Mesenchymal stem cell (in vitro differentiated cells and primary cell): Measurements from ENCODE around the gene PPFIBP2.

ENCODE experiments used
- DNase-seq: peaks from one replicate; pipeline ENCODE4 v3.0.0-alpha.2; 2013
- H2AFZ ChIP-seq: one replicate; pipeline ENCODE4 v1.6.1; 2013; ENCODE audit warnings: low read depth, mild to moderate bottlenecking, control low read depth, inconsistent platforms, low read length, moderate library complexity
- H2AK5ac ChIP-seq: 2 replicates; pipeline ENCODE4 v1.6.1; 2013; ENCODE audit warnings: low read length, moderate library complexity, mild to moderate bottlenecking, inconsistent platforms; ENCODE audit not compliant: severe bottlenecking
- H2BK120ac ChIP-seq: one replicate; pipeline ENCODE4 v1.6.1; 2013; ENCODE audit warnings: low read depth, mild to moderate bottlenecking, inconsistent platforms, low read length, moderate library complexity
- H2BK12ac ChIP-seq, 2 experiments: one replicate each; pipeline ENCODE4 v1.6.1; 2013; ENCODE audit warnings: inconsistent platforms in 2 of 2, low read length in 2 of 2, mild to moderate bottlenecking in 2 of 2, moderate library complexity in 2 of 2, control low read depth in 1 of 2
- H2BK15ac ChIP-seq: one replicate; pipeline ENCODE4 v1.6.1; 2013; ENCODE audit warnings: mild to moderate bottlenecking, low read depth, inconsistent platforms; ENCODE audit not compliant: poor library complexity, severe bottlenecking
- H2BK5ac ChIP-seq: 2 replicates; pipeline ENCODE4 v1.6.1; 2013; ENCODE audit warnings: low read depth, mild to moderate bottlenecking, low read length, control low read depth, inconsistent platforms; ENCODE audit not compliant: poor library complexity, severe bottlenecking
- H3K14ac ChIP-seq, 2 experiments: one replicate each; pipeline ENCODE4 v1.6.1; 2013; ENCODE audit warnings: inconsistent platforms in 2 of 2, low read length in 2 of 2, control low read depth in 1 of 2, mild to moderate bottlenecking in 1 of 2, moderate library complexity in 1 of 2
- H3K18ac ChIP-seq, 2 experiments: one replicate each; pipeline ENCODE4 v1.6.1; 2013; ENCODE audit warnings: inconsistent platforms in 2 of 2, low read length in 2 of 2, control low read depth in 1 of 2, low read depth in 1 of 2, mild to moderate bottlenecking in 1 of 2
- H3K23ac ChIP-seq, 2 experiments: one replicate each; pipeline ENCODE4 v1.6.1; 2013; ENCODE audit warnings: inconsistent platforms in 2 of 2, low read length in 2 of 2, mild to moderate bottlenecking in 2 of 2, moderate library complexity in 2 of 2, control low read depth in 1 of 2
- H3K27ac ChIP-seq: 2 replicates; pipeline ENCODE4 v1.5.1; 2013; ENCODE audit warnings: mild to moderate bottlenecking, moderate library complexity, low read length, control low read depth, inconsistent platforms; ENCODE audit not compliant: poor library complexity, severe bottlenecking
- H3K27me3 ChIP-seq, 2 experiments: 2 replicates each; pipeline versions ENCODE4 v1.6.1 to v1.7.0; 2013; ENCODE audit warnings: low read length in 2 of 2, mild to moderate bottlenecking in 2 of 2, moderate library complexity in 2 of 2, control low read depth in 1 of 2, inconsistent platforms in 1 of 2; ENCODE audit not compliant: control insufficient read depth in 1 of 2, insufficient read depth in 1 of 2
- H3K36me3 ChIP-seq, 2 experiments: 2 replicates each; pipeline versions ENCODE4 v1.6.1 to v1.7.0; 2013; ENCODE audit warnings: low read length in 2 of 2, control low read depth in 1 of 2, inconsistent platforms in 1 of 2, low read depth in 1 of 2, mild to moderate bottlenecking in 1 of 2; ENCODE audit not compliant: insufficient read depth in 2 of 2, control insufficient read depth in 1 of 2
- H3K4ac ChIP-seq, 2 experiments: one replicate each; pipeline ENCODE4 v1.6.1; 2013; ENCODE audit warnings: inconsistent platforms in 2 of 2, low read length in 2 of 2, mild to moderate bottlenecking in 2 of 2, moderate library complexity in 2 of 2, control low read depth in 1 of 2, low read depth in 1 of 2
- H3K4me1 ChIP-seq: 2 replicates; pipeline ENCODE4 v1.6.1; 2013; ENCODE audit warnings: low read depth, low read length, control low read depth; ENCODE audit not compliant: control insufficient read depth, insufficient read depth
- H3K4me2 ChIP-seq: 2 replicates; pipeline ENCODE4 v1.6.1; 2013; ENCODE audit warnings: low read length, mild to moderate bottlenecking, inconsistent platforms; ENCODE audit not compliant: poor library complexity, severe bottlenecking
- H3K4me3 ChIP-seq, 2 experiments: 2 replicates each; pipeline versions ENCODE4 v1.5.1 to v1.7.0; 2013; ENCODE audit warnings: low read length in 2 of 2, mild to moderate bottlenecking in 2 of 2, control low read depth in 1 of 2, low read depth in 1 of 2; ENCODE audit not compliant: insufficient read depth in 1 of 2
- H3K79me1 ChIP-seq: replicated peaks from 2 replicates; pipeline ENCODE4 v1.6.1; 2013; ENCODE audit warnings: mild to moderate bottlenecking, control low read depth, low read length, inconsistent platforms; ENCODE audit not compliant: poor library complexity, severe bottlenecking
- H3K9ac ChIP-seq: 2 replicates; pipeline ENCODE4 v1.7.0; 2013; ENCODE audit warnings: mild to moderate bottlenecking, low read length, moderate library complexity
- H3K9me3 ChIP-seq: 2 replicates; pipeline ENCODE4 v1.7.0; 2013; ENCODE audit warnings: mild to moderate bottlenecking, low read length; ENCODE audit not compliant: control insufficient read depth
- H4K8ac ChIP-seq: one replicate; pipeline ENCODE4 v1.6.1; 2013; ENCODE audit warnings: inconsistent platforms, mild to moderate bottlenecking, low read length, moderate library complexity
- H4K91ac ChIP-seq: one replicate; pipeline ENCODE4 v1.6.1; 2013; ENCODE audit warnings: mild to moderate bottlenecking, low read length, inconsistent platforms
- WGBS: methylation state at CpG from one replicate; pipeline ENCODE4 v1.1.7; 2013; ENCODE audit warnings: mixed read lengths; 5-methylcytosine and 5-hydroxymethylcytosine counted together

Gene PPFIBP2

DNA sequence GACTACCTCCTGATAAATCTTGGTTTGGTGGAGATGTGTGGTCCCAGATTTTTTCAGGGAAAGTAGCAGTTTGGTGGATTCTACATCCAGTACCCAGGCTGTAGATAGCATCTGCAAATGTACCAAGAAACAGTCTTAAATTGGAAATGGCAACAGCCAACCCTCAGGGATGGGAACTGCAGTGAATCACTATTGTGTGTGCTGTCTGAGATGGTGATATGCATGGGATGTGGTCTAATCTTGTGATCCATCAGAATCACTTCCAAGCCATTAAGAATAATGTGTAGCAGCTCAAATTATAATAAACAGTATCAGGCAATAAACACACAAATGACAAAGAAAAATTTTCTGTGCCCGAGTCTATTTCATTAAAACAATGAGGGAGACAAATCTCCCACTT, 25.1 kb upstream of the PPFIBP2 start:
- peak overlapping the region; percentile 87 for H3K9ac ChIP-seq
- no peak overlapping the region for H4K91ac ChIP-seq
- H2AFZ ChIP-seq: no peak overlapping the region
- H3K79me1 ChIP-seq: no peaks in the 10 kb centered on the region
- H2AK5ac ChIP-seq: no peak overlapping the region
- H4K8ac ChIP-seq: no peak overlapping the region
- no peak for DNase-seq
- no peak overlapping the region for H2BK5ac ChIP-seq
- peaks cover 0 to 35% of the 10 kb centered on the region in 2 experiments for H3K36me3 ChIP-seq
- H3K9me3 ChIP-seq: no peaks in the 10 kb centered on the region
- H3K4me3 ChIP-seq: peak overlapping the region in 1 of 2 experiments; percentile 34
- H2BK15ac ChIP-seq: no peak overlapping the region
- no peaks in the 10 kb centered on the region for H3K4me1 ChIP-seq
- no peak overlapping the region for H3K27ac ChIP-seq
- H3K4me2 ChIP-seq: no peak overlapping the region
- H3K27me3 ChIP-seq: no peaks in the 10 kb centered on the region
- WGBS: no CpG with 5 or more reads among the region's 1 CpG
- no peak overlapping the region for H3K23ac ChIP-seq
- H3K14ac ChIP-seq: no peak overlapping the region
- H2BK120ac ChIP-seq: no peak overlapping the region
- H3K18ac ChIP-seq: no peak overlapping the region
- H3K4ac ChIP-seq: no peak overlapping the region
- no peak overlapping the region for H2BK12ac ChIP-seq

DNA sequence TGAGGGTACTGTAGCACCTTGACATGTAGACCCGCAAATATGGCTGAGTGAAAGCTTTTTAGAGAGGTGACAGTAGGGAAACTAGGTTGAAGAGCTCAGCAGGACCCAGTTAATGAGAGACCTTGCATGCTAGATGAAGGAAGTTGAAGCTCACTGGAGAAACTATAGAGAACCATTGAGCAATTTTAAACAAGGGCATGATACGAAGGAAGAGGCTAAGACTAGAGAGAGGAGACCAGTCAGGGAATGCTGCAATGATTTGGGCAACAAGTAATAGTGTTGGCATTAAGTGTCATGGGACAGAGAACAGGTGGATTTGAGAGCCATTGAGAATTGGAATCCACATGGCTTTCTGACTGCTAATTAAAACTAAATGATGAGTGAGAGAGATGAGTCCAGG, 24.4 kb upstream of the PPFIBP2 start:
- H3K9ac ChIP-seq: peak overlapping the region; percentile 36
- WGBS: 75% methylated on average over 2 of the region's 2 CpGs
- no peak overlapping the region for H3K4me2 ChIP-seq

DNA sequence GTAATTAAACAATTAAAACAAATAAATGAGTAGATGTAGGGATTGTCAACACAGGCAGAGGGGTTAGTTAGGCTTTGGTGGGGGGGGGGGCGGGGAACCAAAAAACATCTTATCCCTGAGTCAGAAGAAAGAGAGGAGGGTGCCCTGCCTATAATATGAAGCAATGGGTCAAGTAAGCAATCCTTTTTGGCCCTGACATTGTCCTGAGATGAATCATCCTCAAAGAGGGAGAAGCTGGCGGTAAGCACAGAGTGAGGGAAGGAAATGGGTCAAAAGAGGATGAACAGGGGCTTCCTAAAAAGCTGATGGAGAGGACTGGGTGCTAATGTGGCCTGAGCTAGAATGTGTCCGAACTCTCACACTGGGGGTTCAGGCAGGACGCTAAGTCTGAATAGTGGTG, 23.7 kb upstream of the PPFIBP2 start:
- no peak overlapping the region for H2BK12ac ChIP-seq
- WGBS: 76% methylated on average over 4 of the region's 4 CpGs
- no peak overlapping the region for H2AK5ac ChIP-seq
- peak; percentile 9 for DNase-seq
- no peak overlapping the region for H3K4me2 ChIP-seq
- H3K27me3 ChIP-seq: no peaks in the 10 kb centered on the region
- no peak overlapping the region for H3K27ac ChIP-seq
- peak overlapping the region in 1 of 2 experiments; percentile 52 for H3K4me3 ChIP-seq
- no peak overlapping the region for H3K14ac ChIP-seq
- H3K9me3 ChIP-seq: no peaks in the 10 kb centered on the region
- no peak overlapping the region for H3K18ac ChIP-seq
- H2BK5ac ChIP-seq: no peak overlapping the region
- no peak overlapping the region for H3K23ac ChIP-seq
- H3K9ac ChIP-seq: peak overlapping the region; percentile 55
- H3K79me1 ChIP-seq: no peaks in the 10 kb centered on the region
- no peak overlapping the region for H4K8ac ChIP-seq
- no peak overlapping the region for H2BK15ac ChIP-seq
- H2AFZ ChIP-seq: no peak overlapping the region
- H2BK120ac ChIP-seq: no peak overlapping the region
- H3K4me1 ChIP-seq: no peaks in the 10 kb centered on the region
- H3K36me3 ChIP-seq: peaks cover 0 to 46% of the 10 kb centered on the region in 2 experiments
- no peak overlapping the region for H4K91ac ChIP-seq
- no peak overlapping the region for H3K4ac ChIP-seq

More for the DNA sequence above, 24.4 kb upstream of the PPFIBP2 start:
- Histone ChIP-seq H2BK12ac (no peak overlapping the region), H3K23ac (no peak overlapping the region), H2BK5ac (no peak overlapping the region), H4K91ac (no peak overlapping the region), H3K27me3 (no peaks in the 10 kb centered on the region), H2BK120ac (no peak overlapping the region), H3K36me3 (peaks cover 0 to 41% of the 10 kb centered on the region in 2 experiments), H2AFZ (no peak overlapping the region), H3K18ac (no peak overlapping the region), H3K79me1 (no peaks in the 10 kb centered on the region), H3K27ac (no peak overlapping the region), H3K4me1 (no peaks in the 10 kb centered on the region), H3K4ac (no peak overlapping the region), H3K4me3 (no peak overlapping the region), H2AK5ac (no peak overlapping the region), H3K14ac (no peak overlapping the region), H3K9me3 (no peaks in the 10 kb centered on the region), H2BK15ac (no peak overlapping the region), H4K8ac (no peak overlapping the region)
- DNase-seq: no peak

DNA sequence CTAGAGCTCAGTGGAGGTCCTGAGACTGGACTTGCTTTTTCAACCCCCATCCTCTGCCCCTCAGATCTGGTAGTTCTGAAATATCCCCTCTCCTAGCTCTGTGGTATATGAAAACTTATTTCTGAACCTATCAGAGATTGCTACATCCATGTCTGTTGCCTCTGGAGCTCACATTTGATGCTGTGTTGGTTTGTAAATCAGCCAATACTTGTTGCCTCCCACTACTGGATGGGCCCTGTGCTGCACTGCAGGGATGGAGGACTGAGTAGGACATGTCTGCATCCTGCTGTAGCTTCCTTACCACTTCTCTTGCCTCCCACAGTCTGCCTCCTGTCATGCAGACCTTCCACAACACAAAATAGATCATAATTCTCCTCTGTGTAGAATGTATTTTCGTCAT, 23.3 kb upstream of the PPFIBP2 start:
- H2BK5ac ChIP-seq: no peak overlapping the region
- H3K23ac ChIP-seq: no peak overlapping the region
- no peaks in the 10 kb centered on the region for H3K9me3 ChIP-seq
- no peak overlapping the region for H4K8ac ChIP-seq
- no peak overlapping the region for H2AK5ac ChIP-seq
- DNase-seq: no peak
- H3K4me2 ChIP-seq: no peak overlapping the region
- H3K27me3 ChIP-seq: no peaks in the 10 kb centered on the region
- no peaks in the 10 kb centered on the region for H3K79me1 ChIP-seq
- peaks cover 0 to 51% of the 10 kb centered on the region in 2 experiments for H3K36me3 ChIP-seq
- H3K18ac ChIP-seq: no peak overlapping the region
- H3K4me3 ChIP-seq: peak overlapping the region in 1 of 2 experiments; percentile 52
- no peak overlapping the region for H2BK12ac ChIP-seq
- H2BK120ac ChIP-seq: no peak overlapping the region
- H3K4me1 ChIP-seq: no peaks in the 10 kb centered on the region
- no peak overlapping the region for H2BK15ac ChIP-seq
- H4K91ac ChIP-seq: no peak overlapping the region
- no peak overlapping the region for H2AFZ ChIP-seq
- H3K4ac ChIP-seq: no peak overlapping the region
- H3K14ac ChIP-seq: peak overlapping the region in 1 of 2 experiments; percentile 29
- H3K9ac ChIP-seq: peak overlapping the region; percentile 55
- no peak overlapping the region for H3K27ac ChIP-seq
- WGBS: 79% methylated on average over 1 of the region's 1 CpG
